Uterus (tissue), 2 donors: Measurements from ENCODE around the gene P2RX3.

Experiments used
- CTCF ChIP-seq, 4 experiments: fragments of 200-600 bp in 2 of 4; fragments of 450-650 bp in 2 of 4; sonication (generic) in 2 of 4; IDR thresholded peaks; one replicate each; pipeline ENCODE4 v1.5.1; 2016 to 2019; ENCODE audit warnings: antibody characterized with exemption in 4 of 4, mild to moderate bottlenecking in 2 of 4, moderate library complexity in 1 of 4
- POLR2A ChIP-seq, 2 donors: fragments of 450-650 bp; IDR thresholded peaks; one replicate each; pipeline ENCODE4 v1.6.1; 2016; ENCODE audit warnings: antibody characterized with exemption in 2 of 2, mild to moderate bottlenecking in 1 of 2, moderate library complexity in 1 of 2

GRCh38 chr11:57312511-57313021 is 25.6 kb upstream of the P2RX3 start:
- no peak for TF ChIP-seq CTCF (IDR thresholded peaks at IDR 0.05)
- TF ChIP-seq POLR2A (IDR thresholded peaks at IDR 0.05), result no peak
